ENCODE data around the gene PDZD7. TPM values are rescaled to one million over a fixed set of nuclear protein-coding genes. Genes with fewer than 3 reads are reported as not detected.

The PDZD7 gene
- total RNA-seq, 1 experiment from 2014 or later: 6.1 TPM

GRCh38 chr10:101044117-101044516 is 13.2 kb upstream of the PDZD7 start:
- RAD21 ChIA-PET (ENCODE audit: low non-redundant PET in 1 of 2, low total read pairs in 2 of 2, uncharacterized antibody in 2 of 2, unreplicated experiment in 2 of 2): interaction anchor here in 1 of 2 experiments (3.3 kb wide), 1 partner anchor 98 kb away, joined by 23 read pairs; no protein-coding TSS in a partner anchor
- CTCF ChIA-PET: interaction anchor here (1.4 to 5.4 kb wide), 10 partner anchors 8 to 796 kb away, joined by 3 to 118 read pairs (median 44); partner anchors contain the start of genes KAZALD1, PDZD7 and SFXN3

More at GRCh38 chr10:101044117-101044516, 13.2 kb upstream of the PDZD7 start:
- Histone ChIP-seq H3K9ac (ENCODE audit: low read length) (peak overlapping the region; percentile 77), H3K27ac (ENCODE audit: low read depth, low read length) (peak overlapping the region; percentile 84; the same call in 1 of the 2 replicates), H3K27me3 (ENCODE audit: insufficient read depth, low read length) (no peaks in the 10 kb centered on the region), H4K20me1 (ENCODE audit: insufficient read depth) (no peaks in the 10 kb centered on the region), H3K9me2 (ENCODE audit: insufficient read depth) (no peaks in the 10 kb centered on the region), H3K79me2 (ENCODE audit: insufficient read depth, low read length) (peaks cover 20% of the 10 kb centered on the region; the same call in 1 of the 2 replicates), H3K4me3 (replicated peaks in 1 of 2; ENCODE audit: low read depth in 1 of 2, low read length in 2 of 2) (no peak overlapping the region), H3K9me3 (ENCODE audit: control insufficient read depth in 1 of 2, insufficient read depth in 1 of 2, low read depth in 1 of 2, low read length in 2 of 2) (no peaks in the 10 kb centered on the region), H2AFZ (ENCODE audit: low read depth, low read length, poor library complexity, severe bottlenecking) (no peak overlapping the region), H3K4me2 (ENCODE audit: low read length) (peak overlapping the region; percentile 82), H3K36me3 (ENCODE audit: control insufficient read depth in 1 of 2, insufficient read depth in 2 of 2, low read length in 2 of 2) (peaks cover 0 to 3% of the 10 kb centered on the region in 2 experiments; a peak in 1 of 4 replicates), H3K4me1 (ENCODE audit: control insufficient read depth in 1 of 2, insufficient read depth in 2 of 2, low read length in 2 of 2) (peaks cover 26 to 33% of the 10 kb centered on the region in 2 experiments)
- ATAC-seq (no peak), DNase-seq (ENCODE audit: low read depth, low spot score) (no peak)
- intact Hi-C loops (cut with micrococcal nuclease): no loop called here
- POLR2A ChIA-PET: interaction anchor here (1.7 to 2.1 kb wide), 7 partner anchors 8 to 25 kb away, joined by 4 to 33 read pairs (median 7); partner anchors contain the start of genes KAZALD1, PDZD7 and SFXN3
- no TSS peak for BruUV-seq (replicated peaks)
- no peak for TF ChIP-seq CTCF (IDR thresholded peaks at IDR 0.05 in 2 of 3, conservative IDR thresholded peaks at IDR 0.05 in 1 of 3; ENCODE audit: borderline replicate concordance in 1 of 3, insufficient read depth in 1 of 3, low read depth in 2 of 3, low read length in 2 of 3)
